Activated CD8-positive, alpha-beta memory T cell treated with anti-CD3 and anti-CD28 coated beads, Interleukin-2, amount 50 U/mL, for 24 hours (primary cell): ENCODE measurements around the gene MRPS9.
A peak's percentile ranks its signal among the peaks of the same experiment; 100 is the strongest.

ENCODE experiments used
- DNase-seq: peaks from one replicate; pipeline ENCODE4 v3.0.0-alpha.2; 2020; ENCODE audit errors: extremely low read depth

MRPS9 gene

DNA sequence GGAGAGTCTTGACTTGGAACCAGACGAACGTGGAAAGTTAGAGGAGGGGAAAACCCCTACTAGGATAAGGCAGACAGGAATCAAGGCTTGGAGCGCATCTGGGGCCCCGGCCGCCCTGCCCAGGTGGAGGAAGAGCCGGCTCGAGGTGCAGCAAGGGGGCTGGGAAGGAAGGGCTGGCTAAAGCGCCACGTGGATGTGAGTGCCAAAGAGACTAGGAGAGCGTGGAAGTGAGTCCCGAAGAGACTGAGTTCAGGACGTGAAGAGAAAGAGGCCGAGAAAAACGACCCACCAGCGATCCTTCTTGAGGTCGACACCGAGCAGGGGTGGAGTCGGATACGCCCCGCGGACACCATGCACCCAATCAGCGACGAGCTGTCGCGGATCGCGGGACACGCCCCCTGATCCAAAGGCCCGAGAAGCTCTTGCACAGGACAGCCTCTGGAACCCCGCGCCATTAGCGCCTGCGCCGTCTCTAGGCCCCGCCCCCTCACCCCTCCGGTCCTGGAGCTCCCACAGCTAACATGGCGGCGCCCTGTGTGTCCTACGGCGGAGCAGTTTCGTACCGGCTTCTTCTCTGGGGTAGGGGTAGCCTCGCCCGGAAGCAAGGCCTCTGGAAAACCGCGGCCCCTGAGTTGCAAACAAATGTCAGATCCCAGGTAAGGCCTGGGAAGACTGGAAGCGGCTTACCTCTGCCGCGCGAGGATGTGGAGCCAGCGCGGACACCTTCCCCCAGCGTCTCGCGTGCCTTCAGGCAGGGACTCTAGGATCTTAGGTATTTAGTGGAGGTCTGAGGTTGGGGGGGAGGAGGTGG lies at the start of gene MRPS9:
MRPS9 (plus strand) TSS at position 498 of the 811 bp plus-strand sequence; CDS start at position 522, 24 bp downstream.
- DNase-seq, result peak; percentile 96

DNA sequence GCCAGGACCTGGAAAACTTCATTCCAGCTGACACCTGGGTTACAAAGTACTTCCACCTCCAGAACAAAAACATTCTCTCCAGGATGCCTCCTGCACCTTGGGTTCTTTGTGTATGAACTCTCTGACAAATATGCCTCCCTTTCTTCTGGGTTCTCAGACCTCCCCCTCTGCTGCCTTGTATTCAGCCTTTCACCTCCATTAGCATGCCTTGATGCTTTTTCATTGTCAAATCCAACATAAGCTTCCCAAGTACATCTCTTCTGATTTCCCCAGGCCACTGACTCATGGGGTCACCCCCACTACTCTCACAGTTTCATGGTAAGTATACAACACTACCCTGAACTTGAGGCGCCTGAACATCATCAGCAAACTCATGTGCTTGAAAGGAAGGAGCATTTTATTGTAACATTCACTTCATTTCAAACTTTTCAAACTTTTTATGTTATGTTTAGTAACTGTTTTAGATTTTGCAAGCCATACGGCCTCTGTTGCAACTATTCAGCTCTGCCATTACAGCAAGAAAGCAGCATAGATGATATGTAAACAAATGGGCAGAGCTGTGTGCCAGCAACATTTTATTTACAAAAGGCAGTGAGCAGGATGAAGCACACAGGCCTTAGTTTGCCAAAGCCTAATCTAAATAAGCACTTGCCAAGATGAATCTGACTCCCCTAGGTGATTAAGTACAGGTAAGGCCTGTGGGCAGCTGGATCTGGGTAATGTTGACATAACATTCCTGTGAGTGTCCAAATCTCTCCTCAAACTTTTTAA lies 32.5 kb upstream of the MRPS9 start:
- DNase-seq, result no peak

DNA sequence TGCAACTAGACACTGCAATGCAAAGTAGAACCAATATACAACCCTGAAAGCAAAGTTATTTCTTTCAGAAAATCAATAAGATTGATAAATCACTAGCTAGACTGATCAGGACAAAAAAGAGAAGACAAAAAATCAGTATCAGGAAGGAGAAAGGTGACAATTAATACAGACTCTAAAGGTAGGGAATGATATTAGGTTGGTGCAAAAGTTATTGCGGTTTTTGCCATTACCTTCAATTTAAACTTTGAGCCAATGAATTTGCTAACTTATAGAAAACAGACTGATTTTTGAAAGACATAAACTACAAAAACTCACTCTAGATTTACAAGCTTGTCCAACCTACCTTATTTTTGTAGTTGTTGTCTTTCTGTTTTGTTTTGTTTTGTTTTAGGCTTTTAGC lies 30.5 kb upstream of the MRPS9 start:
- no peak for DNase-seq

DNA sequence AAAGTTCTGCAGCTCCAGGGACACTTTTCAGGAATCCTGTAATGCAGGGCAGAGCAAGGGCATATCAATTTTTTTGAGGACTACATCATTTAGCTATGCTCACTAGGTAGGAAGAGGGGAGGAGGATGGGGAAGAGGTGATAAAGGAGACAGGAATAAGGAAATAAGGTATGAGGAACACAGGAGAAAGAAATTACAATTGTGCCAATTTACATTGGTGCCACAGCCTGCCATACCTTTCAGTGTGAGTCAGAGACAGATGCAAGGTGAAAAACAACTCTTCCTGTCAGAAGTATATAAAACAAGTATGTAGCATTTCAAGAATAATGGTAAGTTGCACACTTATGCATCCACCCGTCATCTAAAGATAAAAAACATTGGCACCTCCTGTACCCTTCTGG lies 5.4 kb upstream of the MRPS9 start:
- no peak for DNase-seq

DNA sequence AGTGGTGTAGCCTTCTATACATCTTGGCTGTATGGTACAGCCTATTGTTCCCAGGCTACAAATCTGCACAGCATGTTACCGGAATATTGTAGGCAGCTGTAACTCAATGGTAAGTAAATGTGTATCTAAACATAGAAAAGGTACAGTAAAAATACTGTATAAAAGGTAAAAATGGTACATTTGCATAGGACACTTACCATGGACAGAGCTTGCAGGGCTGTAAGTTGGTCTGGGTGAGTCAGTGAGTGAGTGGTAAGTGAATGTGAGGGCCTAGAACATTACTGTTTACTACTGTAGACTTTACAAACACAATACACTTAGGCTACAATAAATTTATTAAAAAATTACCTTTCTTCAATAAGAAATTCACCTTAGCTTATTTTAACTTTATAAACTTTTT lies 3.7 kb upstream of the MRPS9 start:
- no peak for DNase-seq

GRCh38 chr2:105038383-105039061 lies 653 bp downstream of the MRPS9 start:
- no peak for DNase-seq

- DNase-seq, result no peak
Observed at GRCh38 chr2:105039559-105039958, 1.7 kb downstream of the MRPS9 start.

DNA sequence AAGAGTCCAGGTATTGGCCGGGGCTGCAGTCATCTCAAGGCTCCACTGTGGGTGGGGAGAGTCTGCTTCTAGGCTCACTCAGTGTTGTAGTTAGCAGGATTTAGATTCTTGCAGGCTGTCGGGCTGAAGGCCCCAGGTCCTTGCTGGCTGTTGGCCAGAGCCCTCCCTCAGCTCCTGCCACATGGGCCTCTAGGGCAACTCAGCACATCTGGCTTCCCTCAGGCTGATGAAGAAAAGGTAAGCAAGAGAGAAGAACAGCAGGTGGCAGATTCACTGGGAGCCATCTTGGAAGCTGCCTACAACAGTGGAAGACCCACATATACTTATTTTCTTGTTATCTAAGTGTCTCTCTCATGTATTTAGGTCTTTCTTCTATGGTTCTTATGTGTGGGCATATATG lies 4.3 kb downstream of the MRPS9 start:
- no peak for DNase-seq

DNA sequence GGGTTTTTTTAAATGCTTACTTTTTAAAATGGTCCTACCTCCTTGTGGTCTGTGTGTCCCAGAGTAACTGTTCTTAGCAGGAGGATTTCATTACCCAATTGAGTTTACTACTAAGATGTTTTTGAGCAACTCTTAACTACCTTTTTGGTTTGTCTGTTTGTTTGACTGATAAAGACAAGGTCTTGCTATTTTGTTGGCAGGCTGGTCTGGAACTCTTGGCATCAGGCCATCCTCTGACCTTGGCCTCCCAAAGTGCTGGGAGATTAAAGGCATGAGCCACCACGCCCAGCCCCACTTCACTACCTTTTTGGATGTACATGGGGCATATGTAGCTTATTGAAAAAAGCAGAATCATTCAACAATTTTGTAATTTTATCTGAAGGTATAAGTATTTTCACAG lies 14.9 kb downstream of the MRPS9 start:
- DNase-seq, result no peak

GRCh38 chr2:105055613-105056012 lies 17.7 kb downstream of the MRPS9 start:
- no peak for DNase-seq

DNA sequence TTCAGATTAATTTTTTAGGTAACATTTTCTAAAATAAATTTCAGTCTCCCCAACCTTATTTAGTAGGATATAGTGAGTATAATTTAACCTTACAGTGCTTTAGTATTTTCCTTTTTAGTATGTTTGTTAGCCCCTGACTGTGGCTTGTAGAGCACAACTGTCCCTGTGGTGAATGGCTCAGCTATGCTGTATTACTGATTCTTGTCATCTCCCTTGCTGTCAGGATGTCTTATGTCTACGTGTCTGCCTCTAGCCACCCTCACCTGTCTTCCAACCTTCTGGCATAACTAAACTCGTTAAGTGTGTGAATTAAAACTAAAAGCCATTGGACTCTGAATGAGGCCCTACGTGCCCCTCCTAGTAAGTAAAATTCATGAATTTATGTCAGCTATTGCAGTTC lies 18.4 kb downstream of the MRPS9 start:
- no peak for DNase-seq

- no peak for DNase-seq
Observed at GRCh38 chr2:105057005-105057404, 19.1 kb downstream of the MRPS9 start.

DNA sequence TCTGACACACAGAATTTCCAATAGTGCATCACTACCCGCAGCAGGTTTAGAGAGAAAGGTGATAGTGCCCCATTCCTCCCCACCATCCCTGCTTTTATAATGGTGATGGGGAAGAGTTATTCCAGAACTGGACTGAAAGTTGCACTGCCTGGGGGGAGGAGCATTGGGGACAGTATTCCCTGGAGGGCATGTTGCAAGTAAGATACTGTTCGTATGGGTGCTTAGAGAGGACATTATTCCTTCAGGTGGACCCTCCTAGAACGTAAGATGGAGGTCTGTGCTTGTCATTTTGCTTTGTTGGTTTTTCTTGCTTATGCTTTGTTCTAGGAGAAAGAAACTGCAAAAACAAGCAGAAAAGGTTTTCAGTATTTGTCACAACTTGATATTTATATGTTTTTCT lies 23.7 kb downstream of the MRPS9 start:
- no peak for DNase-seq

GRCh38 chr2:105062158-105062557 lies 24.3 kb downstream of the MRPS9 start:
- DNase-seq, result no peak

GRCh38 chr2:105068387-105068786 lies 30.5 kb downstream of the MRPS9 start:
- DNase-seq, result no peak

DNA sequence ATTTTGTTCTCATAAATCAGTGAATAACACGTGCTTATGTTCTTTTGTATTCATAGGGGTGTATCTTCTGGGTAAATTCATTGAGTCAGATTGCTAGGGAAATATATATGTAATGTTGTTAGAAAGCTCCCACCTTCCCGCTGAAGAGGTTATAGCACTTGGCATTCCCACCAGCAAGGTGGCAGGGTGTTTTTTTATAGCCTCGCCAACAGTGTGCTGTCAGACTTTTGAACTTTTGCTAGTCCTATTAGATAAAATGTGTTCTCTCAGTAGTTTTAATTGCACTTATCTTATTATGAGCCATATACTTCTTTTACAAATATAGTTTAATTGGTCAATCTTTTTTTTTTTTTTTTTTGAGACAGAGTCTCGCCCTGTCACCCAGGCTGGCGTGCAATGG lies 31.0 kb downstream of the MRPS9 start:
- no peak for DNase-seq

DNA sequence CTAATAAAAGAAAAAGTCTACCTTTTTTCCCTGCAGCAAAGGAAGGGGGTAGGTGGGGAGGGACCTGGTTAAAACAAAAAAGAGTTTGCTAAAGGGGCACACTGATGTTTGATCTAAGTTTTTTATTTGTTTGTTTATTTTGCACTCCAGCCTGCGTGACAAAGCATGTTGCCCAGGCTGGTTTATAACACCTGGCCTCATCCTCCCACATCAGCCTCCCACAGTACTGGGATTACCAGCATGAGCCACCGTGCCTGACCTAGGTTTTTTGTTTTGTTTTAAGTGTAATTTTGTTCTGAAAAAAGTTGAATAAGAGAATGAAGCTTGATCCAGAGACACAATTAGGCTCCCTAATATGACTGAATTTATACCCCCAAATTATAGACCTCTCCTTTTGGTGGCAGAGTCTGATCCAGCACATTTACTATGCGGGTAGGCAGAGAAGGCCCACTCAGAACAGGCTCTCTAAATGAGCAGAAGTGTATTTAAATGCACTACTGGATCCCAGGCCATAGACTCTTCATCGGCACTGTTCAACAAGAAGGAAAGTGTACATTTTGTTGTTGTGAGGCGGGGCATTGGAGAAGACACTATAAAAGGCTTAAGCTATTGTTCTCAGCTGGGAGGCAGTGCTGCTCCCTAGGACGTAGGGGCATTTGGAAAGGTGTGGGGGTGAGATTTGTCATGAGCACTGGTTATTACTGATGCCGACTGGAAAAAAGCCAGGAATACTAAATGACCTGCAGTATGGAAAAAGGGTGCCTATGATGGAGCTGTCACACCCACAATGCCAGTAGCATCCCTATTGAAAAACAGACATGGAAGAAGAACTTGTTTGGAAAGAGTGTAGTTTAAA lies 32.4 kb downstream of the MRPS9 start:
- no peak for DNase-seq

- no peak for DNase-seq
Observed at GRCh38 chr2:105071379-105071778, 33.5 kb downstream of the MRPS9 start.

- DNase-seq, result no peak
Observed at GRCh38 chr2:105072039-105072438, 34.2 kb downstream of the MRPS9 start.

DNA sequence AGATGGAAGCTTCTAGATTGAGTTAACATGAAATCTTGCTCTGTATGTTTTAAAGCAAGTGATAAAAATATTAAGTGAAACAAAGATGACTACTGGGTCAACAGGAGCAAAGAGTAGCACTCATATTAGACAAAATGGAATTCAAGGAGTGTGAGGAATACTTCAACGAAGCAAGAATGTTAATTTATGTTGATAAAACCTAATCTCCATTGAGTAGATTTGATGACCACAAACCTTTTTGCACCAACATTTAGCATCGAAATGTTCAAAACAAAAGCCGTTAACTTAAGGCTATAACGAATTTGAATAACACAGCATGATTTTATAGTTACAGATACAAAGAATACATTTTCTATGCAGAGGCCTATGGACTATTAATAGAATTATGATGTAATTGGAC lies 35.7 kb downstream of the MRPS9 start:
- no peak for DNase-seq

- DNase-seq, result no peak
Observed at GRCh38 chr2:105076121-105076520, 38.3 kb downstream of the MRPS9 start.
